Mesendoderm (in vitro differentiated cells): ENCODE measurements around the gene SLC5A9.

Source experiments
- DNase-seq: peaks from one replicate; pipeline ENCODE4 v3.0.0; 2013
- H2AK5ac ChIP-seq: 2 replicates; pipeline ENCODE4 v1.6.1; 2013; ENCODE audit warnings: low read length, inconsistent platforms
- H2BK120ac ChIP-seq: 2 replicates; pipeline ENCODE4 v1.6.1; 2013; ENCODE audit warnings: low read depth, mild to moderate bottlenecking, low read length, moderate library complexity, mixed read lengths
- H2BK15ac ChIP-seq: replicated peaks from 2 replicates; pipeline ENCODE4 v1.6.1; 2013; ENCODE audit warnings: low read depth, mild to moderate bottlenecking, moderate library complexity
- H2BK5ac ChIP-seq: 2 replicates; pipeline ENCODE4 v1.6.1; 2013; ENCODE audit warnings: low read length, inconsistent platforms
- H3K18ac ChIP-seq: 2 replicates; pipeline ENCODE4 v1.6.1; 2013; ENCODE audit warnings: mild to moderate bottlenecking, low read length, mixed read lengths
- H3K23ac ChIP-seq: one replicate; pipeline ENCODE4 v1.6.1; 2013; ENCODE audit warnings: low read length
- H3K27ac ChIP-seq: 2 replicates; pipeline ENCODE4 v1.5.1; 2013; ENCODE audit warnings: low read depth, mild to moderate bottlenecking, inconsistent platforms, low read length, moderate library complexity
- H3K27me3 ChIP-seq: 2 replicates; pipeline ENCODE4 v1.6.1; 2013; ENCODE audit warnings: low read length, control low read depth, mild to moderate bottlenecking, inconsistent platforms; ENCODE audit not compliant: insufficient read depth, poor library complexity
- H3K36me3 ChIP-seq: 2 replicates; pipeline ENCODE4 v1.6.1; 2013; ENCODE audit warnings: low read length, inconsistent platforms; ENCODE audit not compliant: control insufficient read depth, insufficient read depth
- H3K4ac ChIP-seq: one replicate; pipeline ENCODE4 v1.6.1; 2013; ENCODE audit warnings: low read depth, mild to moderate bottlenecking, low read length, moderate library complexity
- H3K4me1 ChIP-seq: 2 replicates; pipeline ENCODE4 v1.6.1; 2013; ENCODE audit warnings: low read depth, low read length, inconsistent platforms; ENCODE audit not compliant: control insufficient read depth
- H3K4me2 ChIP-seq: 2 replicates; pipeline ENCODE4 v1.6.1; 2013; ENCODE audit warnings: low read length
- H3K4me3 ChIP-seq: 2 replicates; pipeline ENCODE4 v1.5.1; 2013; ENCODE audit warnings: mild to moderate bottlenecking, low read length
- H3K56ac ChIP-seq: one replicate; pipeline ENCODE4 v1.6.1; 2013; ENCODE audit warnings: low read length
- H3K79me1 ChIP-seq: 2 replicates; pipeline ENCODE4 v1.6.1; 2013; ENCODE audit warnings: low read length, inconsistent platforms
- H3K79me2 ChIP-seq: 2 replicates; pipeline ENCODE4 v1.6.1; 2013; ENCODE audit warnings: mild to moderate bottlenecking, low read length; ENCODE audit not compliant: control insufficient read depth, insufficient read depth
- H3K9ac ChIP-seq: 2 replicates; pipeline ENCODE4 v1.6.1; 2013; ENCODE audit warnings: low read length, inconsistent platforms
- H4K5ac ChIP-seq: one replicate; pipeline ENCODE4 v1.6.1; 2013; ENCODE audit warnings: low read length
- H4K8ac ChIP-seq: one replicate; pipeline ENCODE4 v1.6.1; 2013; ENCODE audit warnings: low read depth, mild to moderate bottlenecking, control low read depth, low read length, moderate library complexity
- WGBS: extraction: QIAGEN DNeasy Blood & Tissue Kit; methylation state at CpG from one replicate; pipeline ENCODE4 v1.1.7; 2013; ENCODE audit warnings: low lambda C conversion rate, missing lambda C conversion rate; ENCODE audit not compliant: insufficient coverage; ENCODE audit errors: extremely low coverage; 5-methylcytosine and 5-hydroxymethylcytosine counted together

The SLC5A9 gene

DNA sequence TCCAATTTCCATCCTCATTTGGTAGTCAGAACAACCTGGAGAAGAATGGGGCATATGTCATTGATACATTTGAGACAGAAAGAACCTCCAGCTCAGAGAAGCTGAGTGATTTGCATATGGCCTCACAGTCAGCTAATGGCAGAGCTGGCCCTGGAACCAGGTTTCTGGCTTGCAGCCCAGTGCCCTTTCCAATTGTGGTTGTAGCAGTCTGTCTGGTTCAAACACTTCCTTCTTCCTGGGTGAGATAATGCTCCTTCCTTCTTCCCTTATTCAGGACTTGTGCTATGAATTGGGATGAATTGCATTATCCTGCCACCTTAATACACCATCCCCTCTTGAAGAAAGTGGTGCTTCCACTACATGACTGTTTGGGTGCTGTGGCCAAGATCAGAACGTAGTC is 24.2 kb downstream of the SLC5A9 start:
- H3K36me3 ChIP-seq: no peaks in the 10 kb centered on the region
- no peak overlapping the region for H3K27ac ChIP-seq
- no peak overlapping the region for H3K56ac ChIP-seq
- H3K4me3 ChIP-seq: no peak overlapping the region
- H3K4me1 ChIP-seq: no peaks in the 10 kb centered on the region
- H4K5ac ChIP-seq: no peak overlapping the region
- no peak overlapping the region for H2AK5ac ChIP-seq
- H2BK120ac ChIP-seq: no peak overlapping the region
- H3K18ac ChIP-seq: no peak overlapping the region
- H4K8ac ChIP-seq: no peak overlapping the region
- no peak overlapping the region for H2BK15ac ChIP-seq
- H2BK5ac ChIP-seq: no peak overlapping the region
- no peak overlapping the region for H3K4ac ChIP-seq
- DNase-seq: no peak
- H3K79me2 ChIP-seq: no peaks in the 10 kb centered on the region
- H3K79me1 ChIP-seq: no peaks in the 10 kb centered on the region
- H3K27me3 ChIP-seq: no peaks in the 10 kb centered on the region
- no peak overlapping the region for H3K23ac ChIP-seq
- no peak overlapping the region for H3K4me2 ChIP-seq
- no CpG with 5 or more reads among the region's 1 CpG for WGBS
- H3K9ac ChIP-seq: no peak overlapping the region

GRCh38 chr1:48248356-48248755 is 25.8 kb downstream of the SLC5A9 start:
- no peak overlapping the region for H3K27ac ChIP-seq
- no peak overlapping the region for H4K5ac ChIP-seq
- H3K36me3 ChIP-seq: no peaks in the 10 kb centered on the region
- H4K8ac ChIP-seq: no peak overlapping the region
- no peak overlapping the region for H3K9ac ChIP-seq
- H3K56ac ChIP-seq: no peak overlapping the region
- no peaks in the 10 kb centered on the region for H3K4me1 ChIP-seq
- no peak overlapping the region for H3K23ac ChIP-seq
- H3K4ac ChIP-seq: no peak overlapping the region
- H2BK5ac ChIP-seq: no peak overlapping the region
- H3K79me1 ChIP-seq: no peaks in the 10 kb centered on the region
- no peak overlapping the region for H2BK15ac ChIP-seq
- H3K79me2 ChIP-seq: no peaks in the 10 kb centered on the region
- no peak overlapping the region for H3K4me3 ChIP-seq
- no peaks in the 10 kb centered on the region for H3K27me3 ChIP-seq
- H2AK5ac ChIP-seq: no peak overlapping the region
- WGBS: no CpG with 5 or more reads among the region's 4 CpGs
- H3K18ac ChIP-seq: no peak overlapping the region
- H3K4me2 ChIP-seq: no peak overlapping the region
- no peak overlapping the region for H2BK120ac ChIP-seq
- peak; percentile 46 for DNase-seq

DNA sequence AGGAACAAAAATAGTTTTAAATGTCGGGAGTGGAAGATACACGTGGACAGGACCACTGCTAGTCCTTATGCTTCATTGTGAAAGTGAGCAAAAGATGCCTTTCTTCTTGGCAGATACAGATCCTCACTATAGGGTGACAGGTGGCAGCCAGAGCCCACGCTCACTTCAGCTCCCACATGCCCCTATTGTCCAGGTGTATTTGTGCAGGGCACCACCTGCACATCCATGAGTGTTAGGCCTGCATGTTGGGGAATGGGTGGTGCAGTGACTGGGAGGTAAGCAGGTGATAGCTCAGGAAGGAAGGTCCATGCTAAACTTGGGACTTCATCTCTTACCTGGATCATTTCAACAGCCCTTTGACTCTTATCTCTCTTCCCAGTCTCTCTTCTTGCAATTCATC is 27.4 kb downstream of the SLC5A9 start:
- Histone ChIP-seq H3K36me3 (no peaks in the 10 kb centered on the region), H3K79me2 (no peaks in the 10 kb centered on the region), H3K27me3 (no peaks in the 10 kb centered on the region), H3K79me1 (no peaks in the 10 kb centered on the region), H2AK5ac (no peak overlapping the region), H3K4me1 (no peaks in the 10 kb centered on the region), H4K8ac (no peak overlapping the region), H3K18ac (no peak overlapping the region), H4K5ac (no peak overlapping the region), H2BK120ac (no peak overlapping the region), H3K9ac (no peak overlapping the region), H2BK5ac (no peak overlapping the region), H3K23ac (no peak overlapping the region), H3K4ac (no peak overlapping the region), H2BK15ac (no peak overlapping the region), H3K4me3 (no peak overlapping the region), H3K4me2 (no peak overlapping the region), H3K56ac (no peak overlapping the region), H3K27ac (no peak overlapping the region)
- WGBS: no CpG with 5 or more reads among the region's 3 CpGs
- no peak for DNase-seq

GRCh38 chr1:48250572-48250971 is 28.1 kb downstream of the SLC5A9 start:
- H3K4ac ChIP-seq: no peak overlapping the region
- no peak overlapping the region for H3K9ac ChIP-seq
- DNase-seq: no peak
- no peak overlapping the region for H3K4me3 ChIP-seq
- H3K79me2 ChIP-seq: no peaks in the 10 kb centered on the region
- no peak overlapping the region for H3K56ac ChIP-seq
- no peak overlapping the region for H2AK5ac ChIP-seq
- no peak overlapping the region for H3K23ac ChIP-seq
- H3K79me1 ChIP-seq: no peaks in the 10 kb centered on the region
- H2BK120ac ChIP-seq: no peak overlapping the region
- no peaks in the 10 kb centered on the region for H3K36me3 ChIP-seq
- H3K4me2 ChIP-seq: no peak overlapping the region
- no peak overlapping the region for H4K8ac ChIP-seq
- H3K4me1 ChIP-seq: no peaks in the 10 kb centered on the region
- no peak overlapping the region for H3K18ac ChIP-seq
- H2BK15ac ChIP-seq: no peak overlapping the region
- no peak overlapping the region for H3K27ac ChIP-seq
- H2BK5ac ChIP-seq: no peak overlapping the region
- no CpG with 5 or more reads among the region's 3 CpGs for WGBS
- no peak overlapping the region for H4K5ac ChIP-seq
- H3K27me3 ChIP-seq: no peaks in the 10 kb centered on the region

GRCh38 chr1:48251323-48251722 is 28.8 kb downstream of the SLC5A9 start:
- H3K79me2 ChIP-seq: no peaks in the 10 kb centered on the region
- no peak overlapping the region for H4K5ac ChIP-seq
- H3K4ac ChIP-seq: no peak overlapping the region
- H3K4me2 ChIP-seq: no peak overlapping the region
- no peak for DNase-seq
- no CpG with 5 or more reads among the region's 2 CpGs for WGBS
- no peak overlapping the region for H3K18ac ChIP-seq
- no peak overlapping the region for H3K56ac ChIP-seq
- H3K79me1 ChIP-seq: no peaks in the 10 kb centered on the region
- no peak overlapping the region for H3K4me3 ChIP-seq
- no peak overlapping the region for H2BK120ac ChIP-seq
- H4K8ac ChIP-seq: no peak overlapping the region
- H3K23ac ChIP-seq: no peak overlapping the region
- no peaks in the 10 kb centered on the region for H3K4me1 ChIP-seq
- H2AK5ac ChIP-seq: no peak overlapping the region
- H2BK15ac ChIP-seq: no peak overlapping the region
- no peak overlapping the region for H3K27ac ChIP-seq
- H3K36me3 ChIP-seq: no peaks in the 10 kb centered on the region
- no peak overlapping the region for H2BK5ac ChIP-seq
- H3K27me3 ChIP-seq: no peaks in the 10 kb centered on the region
- H3K9ac ChIP-seq: no peak overlapping the region

DNA sequence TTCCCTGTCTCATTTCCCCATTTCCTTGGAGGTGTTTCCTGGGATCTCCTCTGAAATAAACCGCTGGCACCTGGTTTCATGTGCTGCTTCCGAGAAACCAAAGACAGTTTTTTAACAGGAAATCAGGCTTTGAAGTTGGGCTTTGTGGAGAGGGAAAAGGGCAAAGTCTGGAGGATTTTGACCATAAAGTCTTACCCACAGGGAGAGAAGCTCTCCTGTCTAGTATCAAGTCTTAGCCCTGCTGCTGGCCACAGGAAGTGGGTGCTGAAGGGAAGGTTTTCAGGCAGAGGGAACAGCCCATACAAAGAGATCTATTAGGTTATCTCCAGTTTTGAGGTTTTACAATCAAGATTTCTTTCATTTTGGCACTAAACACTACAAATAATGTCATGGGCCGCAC is 29.3 kb downstream of the SLC5A9 start:
- H3K4ac ChIP-seq: no peak overlapping the region
- H3K27me3 ChIP-seq: no peaks in the 10 kb centered on the region
- H4K5ac ChIP-seq: no peak overlapping the region
- no peaks in the 10 kb centered on the region for H3K79me1 ChIP-seq
- no peak overlapping the region for H2BK15ac ChIP-seq
- H3K18ac ChIP-seq: no peak overlapping the region
- H3K56ac ChIP-seq: no peak overlapping the region
- H3K4me3 ChIP-seq: no peak overlapping the region
- H3K79me2 ChIP-seq: no peaks in the 10 kb centered on the region
- H3K9ac ChIP-seq: no peak overlapping the region
- H2BK120ac ChIP-seq: no peak overlapping the region
- no CpG with 5 or more reads among the region's 3 CpGs for WGBS
- H3K4me1 ChIP-seq: no peaks in the 10 kb centered on the region
- DNase-seq: no peak
- H3K27ac ChIP-seq: no peak overlapping the region
- no peak overlapping the region for H3K4me2 ChIP-seq
- no peaks in the 10 kb centered on the region for H3K36me3 ChIP-seq
- H3K23ac ChIP-seq: no peak overlapping the region
- no peak overlapping the region for H4K8ac ChIP-seq
- H2BK5ac ChIP-seq: no peak overlapping the region
- no peak overlapping the region for H2AK5ac ChIP-seq
